Measurements from ENCODE around the gene WWP2.
"Not testable (repeated sequence)": the region's sequence is repeated elsewhere in the genome, so short reads cannot be mapped to it uniquely, and the experiment has no call there.

WWP2 gene

DNA sequence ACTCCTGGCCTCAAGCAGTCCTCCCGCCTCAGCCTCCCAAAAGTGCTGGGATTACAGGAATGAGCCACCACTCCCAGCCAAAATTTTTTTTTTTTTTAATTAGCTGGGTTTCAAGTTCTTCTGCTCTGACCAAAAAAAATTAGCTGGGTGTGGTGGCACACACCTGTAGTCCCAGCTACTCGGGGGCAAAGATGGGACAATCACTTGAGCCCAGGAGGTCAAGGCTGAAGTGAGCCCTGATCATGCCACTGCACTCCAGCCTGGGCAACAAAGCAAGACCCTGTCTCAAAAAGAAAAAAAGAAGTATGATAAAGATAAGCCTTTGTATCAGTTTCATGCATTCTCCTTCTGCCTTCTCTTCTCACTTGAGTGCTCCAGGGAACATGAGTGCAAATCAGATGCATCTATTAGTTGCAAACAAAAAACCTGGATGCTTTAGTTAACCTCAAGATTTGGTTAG is 37.7 kb upstream of the WWP2 start:
- TF ChIP-seq, protein P1, sequence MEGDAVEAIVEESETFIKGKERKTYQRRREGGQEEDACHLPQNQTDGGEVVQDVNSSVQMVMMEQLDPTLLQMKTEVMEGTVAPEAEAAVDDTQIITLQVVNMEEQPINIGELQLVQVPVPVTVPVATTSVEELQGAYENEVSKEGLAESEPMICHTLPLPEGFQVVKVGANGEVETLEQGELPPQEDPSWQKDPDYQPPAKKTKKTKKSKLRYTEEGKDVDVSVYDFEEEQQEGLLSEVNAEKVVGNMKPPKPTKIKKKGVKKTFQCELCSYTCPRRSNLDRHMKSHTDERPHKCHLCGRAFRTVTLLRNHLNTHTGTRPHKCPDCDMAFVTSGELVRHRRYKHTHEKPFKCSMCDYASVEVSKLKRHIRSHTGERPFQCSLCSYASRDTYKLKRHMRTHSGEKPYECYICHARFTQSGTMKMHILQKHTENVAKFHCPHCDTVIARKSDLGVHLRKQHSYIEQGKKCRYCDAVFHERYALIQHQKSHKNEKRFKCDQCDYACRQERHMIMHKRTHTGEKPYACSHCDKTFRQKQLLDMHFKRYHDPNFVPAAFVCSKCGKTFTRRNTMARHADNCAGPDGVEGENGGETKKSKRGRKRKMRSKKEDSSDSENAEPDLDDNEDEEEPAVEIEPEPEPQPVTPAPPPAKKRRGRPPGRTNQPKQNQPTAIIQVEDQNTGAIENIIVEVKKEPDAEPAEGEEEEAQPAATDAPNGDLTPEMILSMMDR (IDR thresholded peaks at IDR 0.05; ENCODE audit: low read depth, low read length, missing control alignments), result no peak
- no peak for DNase-seq (ENCODE audit: extremely low read depth, low read depth)
- peak overlapping the region; percentile 67; the same call in 1 of the 2 replicates for H3K4me3 ChIP-seq (replicated peaks; ENCODE audit: low read depth, low read length)

DNA sequence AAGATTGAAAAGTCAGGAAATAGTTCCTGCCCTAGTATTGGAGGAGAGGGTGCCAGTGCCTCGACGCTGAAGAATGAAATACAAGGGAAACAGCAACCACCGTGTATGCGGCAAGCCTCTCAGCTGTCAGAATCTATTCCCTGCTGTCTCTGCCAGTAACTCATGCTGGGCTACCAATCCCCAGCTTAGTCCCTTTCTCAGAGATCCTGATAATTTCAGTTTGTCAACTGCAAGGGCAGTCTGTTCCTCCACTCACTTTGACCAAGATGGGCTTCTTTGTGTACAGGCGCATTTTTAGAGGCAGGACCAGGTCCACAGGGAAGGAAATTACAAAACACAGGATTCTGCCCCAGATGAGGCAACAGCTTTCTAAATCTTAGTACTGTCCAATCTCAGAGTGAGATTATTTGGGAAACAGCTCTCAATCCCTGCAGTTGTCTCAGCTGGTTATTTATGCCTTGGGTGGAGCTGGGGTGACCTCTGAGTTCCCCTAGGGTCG is 37.1 kb upstream of the WWP2 start:
- H3K4me3 ChIP-seq (replicated peaks; ENCODE audit: low read depth, low read length), result peak overlapping the region; percentile 67
- DNase-seq (ENCODE audit: extremely low read depth, low read depth), result no peak
- TF ChIP-seq, protein P1 (IDR thresholded peaks at IDR 0.05; ENCODE audit: low read depth, low read length, missing control alignments), result no peak

DNA sequence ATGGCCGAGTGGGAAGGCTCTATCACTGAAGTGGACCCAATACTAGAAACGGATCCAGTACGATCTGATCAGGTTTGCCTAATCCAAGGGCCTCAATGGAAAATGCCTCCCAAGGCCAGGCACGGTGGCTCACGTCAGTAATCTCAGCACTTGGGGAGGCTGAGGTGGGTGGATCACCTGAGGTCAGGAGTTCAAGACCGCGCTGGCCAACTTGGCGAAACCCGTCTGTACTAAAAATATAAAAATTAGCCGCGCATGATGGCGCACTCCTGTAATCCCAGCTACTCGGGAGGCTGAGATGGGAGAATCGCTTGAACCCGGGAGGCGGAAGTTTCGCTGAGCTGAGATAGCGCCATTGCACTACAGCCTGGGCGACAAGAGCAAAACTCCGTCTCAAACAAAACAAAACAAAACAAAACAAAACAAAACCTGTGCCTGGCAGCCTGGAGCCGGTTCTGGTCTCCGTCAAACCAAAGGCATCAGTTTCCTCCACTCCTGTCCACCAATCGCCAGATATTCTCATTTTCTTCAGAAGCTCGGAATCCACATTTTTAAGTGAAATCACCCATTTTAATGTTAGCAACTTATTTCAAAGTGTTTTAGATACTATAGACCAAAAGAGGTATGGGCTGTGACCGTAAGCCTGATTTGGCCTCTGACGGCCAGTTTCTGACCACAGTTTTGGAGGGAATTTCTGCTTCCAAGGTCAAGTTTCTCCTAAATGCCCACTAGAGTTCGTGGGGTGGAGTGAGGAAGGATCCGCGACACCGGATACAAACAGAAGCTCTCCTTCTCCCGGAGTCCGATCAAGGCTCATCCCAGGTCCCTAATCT is 36.4 kb upstream of the WWP2 start:
- no peak for DNase-seq (ENCODE audit: extremely low read depth, low read depth)
- TF ChIP-seq, protein P1 (IDR thresholded peaks at IDR 0.05; ENCODE audit: low read depth, low read length, missing control alignments), result no peak
- peak overlapping the region; percentile 67 for H3K4me3 ChIP-seq (replicated peaks; ENCODE audit: low read depth, low read length)

DNA sequence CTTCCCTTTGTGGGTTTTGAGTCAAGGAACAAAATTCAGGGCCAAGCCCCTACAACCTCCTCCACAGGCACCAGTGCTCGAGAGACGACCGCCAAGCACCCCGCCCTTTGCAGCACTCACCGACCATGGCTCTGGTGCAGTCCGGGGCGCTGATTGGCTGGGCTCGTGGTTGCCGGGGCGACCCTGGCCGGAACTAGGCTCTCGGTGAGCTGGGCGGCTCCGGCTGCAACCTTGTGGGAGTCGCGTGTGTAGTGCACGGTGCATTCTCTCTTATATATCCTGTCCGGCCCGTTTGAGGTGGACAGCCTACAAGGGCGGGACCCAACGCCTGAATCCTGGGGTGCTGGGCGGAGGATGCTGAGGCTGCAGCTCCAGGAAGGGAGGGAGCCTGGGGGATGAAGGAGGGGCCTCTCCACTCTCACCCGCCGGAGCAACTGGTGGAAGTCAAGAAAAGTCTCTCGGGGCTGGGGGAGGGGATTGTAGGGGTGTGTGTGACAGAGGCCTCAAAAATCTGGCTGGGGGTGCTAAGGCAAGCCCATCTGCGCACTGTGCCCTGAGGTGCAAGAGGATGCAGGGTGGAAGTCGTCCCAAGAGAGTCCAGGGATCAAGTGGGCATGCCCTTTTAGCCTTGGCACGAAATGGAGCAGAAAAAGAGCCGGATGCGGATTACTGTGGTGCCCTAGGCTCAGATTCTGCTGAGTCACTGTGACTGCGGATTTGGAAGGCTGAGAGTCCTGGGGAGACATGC is 35.6 kb upstream of the WWP2 start, which contains the start of gene NQO1:
TSS of gene NQO1 (minus strand) at position 248 of the 748 bp plus-strand sequence. CDS start at position 127, 121 bp downstream.
- TF ChIP-seq, protein P1 (IDR thresholded peaks at IDR 0.05; ENCODE audit: low read depth, low read length, missing control alignments), result no peak
- DNase-seq (ENCODE audit: extremely low read depth, low read depth), result peak; percentile 91
- H3K4me3 ChIP-seq (replicated peaks; ENCODE audit: low read depth, low read length), result peak within 1 kb of the TSS; percentile 67

DNA sequence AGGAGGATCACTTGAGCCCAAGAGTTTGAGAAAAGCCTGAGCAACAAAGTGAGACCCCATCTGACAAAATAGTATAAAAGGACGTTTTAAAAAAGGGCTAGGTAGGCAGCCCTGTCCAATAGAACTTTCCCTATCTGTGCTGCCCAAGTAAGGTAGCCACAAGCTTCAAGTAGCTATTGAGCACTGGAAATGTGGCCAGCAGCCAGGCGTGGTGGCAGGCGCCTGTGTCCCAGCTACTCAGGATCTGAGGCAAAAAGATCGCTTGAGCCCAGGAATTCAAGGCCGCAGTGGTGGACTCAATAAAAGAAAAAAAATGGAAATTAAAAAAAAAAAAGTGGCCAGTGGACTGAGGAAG is 34.2 kb upstream of the WWP2 start:
- DNase-seq (ENCODE audit: extremely low read depth, low read depth), result no peak

DNA sequence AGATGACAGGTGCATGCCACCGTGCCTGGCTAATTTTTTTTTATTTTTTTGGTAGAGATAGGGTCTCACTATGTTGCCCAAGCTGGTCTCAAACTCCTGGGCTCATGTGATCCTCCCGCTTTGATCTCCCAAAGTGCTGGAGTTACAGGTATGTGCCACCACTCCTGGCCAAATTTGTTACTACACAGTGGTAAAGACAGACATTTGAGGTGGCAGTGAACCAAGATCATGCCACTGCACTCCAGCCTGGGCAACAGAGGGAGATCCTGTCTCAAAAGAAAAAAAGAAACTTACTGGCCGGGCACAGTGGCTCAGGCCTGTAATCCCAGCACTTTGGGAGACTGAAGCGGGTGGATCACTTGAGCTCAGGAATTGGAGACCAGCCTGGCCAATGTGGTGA is 33.1 kb upstream of the WWP2 start:
- H3K4me3 ChIP-seq (replicated peaks; ENCODE audit: low read depth, low read length); DNase-seq (ENCODE audit: extremely low read depth, low read depth): not testable (repeated sequence)

More for the DNA sequence above, 34.2 kb upstream of the WWP2 start:
- no peak overlapping the region for H3K4me3 ChIP-seq (replicated peaks; ENCODE audit: low read depth, low read length)
- TF ChIP-seq, protein P1 (IDR thresholded peaks at IDR 0.05; ENCODE audit: low read depth, low read length, missing control alignments), result no peak

DNA sequence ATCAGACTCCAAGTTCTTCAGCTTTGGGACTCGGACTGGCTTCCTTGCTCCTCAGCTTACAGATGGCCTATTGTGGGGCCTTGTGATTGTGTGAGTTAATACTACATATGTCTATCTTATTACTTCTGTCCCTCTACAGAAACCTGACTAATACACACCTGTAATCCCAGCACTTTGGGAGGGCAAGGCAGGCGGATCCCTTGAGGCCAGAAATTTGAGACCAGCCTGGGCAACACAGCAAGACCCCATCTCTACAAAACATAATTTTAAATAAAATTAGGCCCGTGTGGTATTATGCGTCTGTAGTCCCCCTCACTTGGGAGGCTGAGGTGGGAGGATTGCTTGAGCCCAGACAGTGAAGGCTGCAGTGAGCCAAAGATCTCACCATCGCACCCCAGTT is 30.9 kb upstream of the WWP2 start:
- H3K4me3 ChIP-seq (replicated peaks; ENCODE audit: low read depth, low read length); DNase-seq (ENCODE audit: extremely low read depth, low read depth): not testable (repeated sequence)

Data from HFF-Myc (cell line).